ENCODE results near the gene XK. TPM values are rescaled to one million over a fixed set of nuclear protein-coding genes. Genes with fewer than 3 reads are reported as not detected.
"Not testable (repeated sequence)": the region's sequence is repeated elsewhere in the genome, so short reads cannot be mapped to it uniquely, and the experiment has no call there.

The XK gene
- not detected in 2 replicates for total RNA-seq

GRCh38 chrX:37685381-37686359, at the start of gene XK:
Gene XK (plus strand): TSS chrX:37685791. CDS start chrX:37685962, 171 bp downstream.
- no peak for DNase-seq (ENCODE audit: extremely low read depth, low read depth, low spot score)

GRCh38 chrX:37638047-37638446, 47.5 kb upstream of the XK start:
- no peak for DNase-seq (ENCODE audit: extremely low read depth, low read depth, low spot score)

- DNase-seq (ENCODE audit: extremely low read depth, low read depth, low spot score), result no peak
Observed at GRCh38 chrX:37640142-37640541, 45.4 kb upstream of the XK start.

- no peak for DNase-seq (ENCODE audit: extremely low read depth, low read depth, low spot score)
Observed at GRCh38 chrX:37641859-37642258, 43.7 kb upstream of the XK start.

- no peak for DNase-seq (ENCODE audit: extremely low read depth, low read depth, low spot score)
Observed at GRCh38 chrX:37644381-37645305, 40.9 kb upstream of the XK start.

GRCh38 chrX:37646254-37646653, 39.3 kb upstream of the XK start:
- no peak for DNase-seq (ENCODE audit: extremely low read depth, low read depth, low spot score)

- not testable (repeated sequence) for DNase-seq (ENCODE audit: extremely low read depth, low read depth, low spot score)
Observed at GRCh38 chrX:37650879-37651278, 34.7 kb upstream of the XK start.

- no peak for DNase-seq (ENCODE audit: extremely low read depth, low read depth, low spot score)
Observed at GRCh38 chrX:37651921-37652452, 33.6 kb upstream of the XK start.

GRCh38 chrX:37652589-37653231, 32.9 kb upstream of the XK start:
- DNase-seq (ENCODE audit: extremely low read depth, low read depth, low spot score), result no peak

- no peak for DNase-seq (ENCODE audit: extremely low read depth, low read depth, low spot score)
Observed at GRCh38 chrX:37653397-37654085, 32.0 kb upstream of the XK start.

GRCh38 chrX:37658343-37659030, 27.1 kb upstream of the XK start:
- no peak for DNase-seq (ENCODE audit: extremely low read depth, low read depth, low spot score)

- no peak for DNase-seq (ENCODE audit: extremely low read depth, low read depth, low spot score)
Observed at GRCh38 chrX:37659047-37659446, 26.5 kb upstream of the XK start.

- no peak for DNase-seq (ENCODE audit: extremely low read depth, low read depth, low spot score)
Observed at GRCh38 chrX:37662181-37662580, 23.4 kb upstream of the XK start.

GRCh38 chrX:37666516-37666915, 19.1 kb upstream of the XK start:
- DNase-seq (ENCODE audit: extremely low read depth, low read depth, low spot score), result peak; percentile 5

- DNase-seq (ENCODE audit: extremely low read depth, low read depth, low spot score), result no peak
Observed at GRCh38 chrX:37667141-37667540, 18.4 kb upstream of the XK start.

GRCh38 chrX:37672563-37672962, 13.0 kb upstream of the XK start:
- no peak for DNase-seq (ENCODE audit: extremely low read depth, low read depth, low spot score)

- no peak for DNase-seq (ENCODE audit: extremely low read depth, low read depth, low spot score)
Observed at GRCh38 chrX:37676811-37677210, 8.8 kb upstream of the XK start.

- DNase-seq (ENCODE audit: extremely low read depth, low read depth, low spot score), result no peak
Observed at GRCh38 chrX:37677243-37677642, 8.3 kb upstream of the XK start.

GRCh38 chrX:37677765-37678164, 7.8 kb upstream of the XK start:
- no peak for DNase-seq (ENCODE audit: extremely low read depth, low read depth, low spot score)
